ENCODE data around the gene C2orf81. TPM values are rescaled to one million over a fixed set of nuclear protein-coding genes. Genes with fewer than 3 reads are reported as not detected.

C2orf81 gene
- polyA plus RNA-seq, 6 donors from 2014 or later: 3.7 to 8.8 (median 7.6) TPM

DNA sequence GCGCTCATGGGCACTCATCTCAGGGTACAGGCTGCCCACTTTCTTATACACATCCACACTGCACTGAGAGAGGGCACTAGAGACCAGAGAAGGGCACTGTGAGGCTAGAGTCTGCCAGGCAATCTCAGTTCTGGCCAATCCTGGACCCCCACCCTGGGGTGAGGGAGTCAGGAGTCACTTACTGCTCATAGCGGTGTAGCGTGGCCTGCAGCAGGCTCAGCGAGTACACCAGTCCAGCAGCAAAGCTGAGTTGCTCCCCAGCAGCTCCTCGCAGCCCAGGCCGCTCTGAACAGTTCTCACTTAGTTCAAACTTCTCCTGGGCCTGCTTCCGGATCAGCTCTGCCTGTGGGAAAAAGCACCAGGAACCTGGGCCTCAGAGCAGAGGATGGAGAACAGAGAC lies 53.6 kb downstream of the C2orf81 start:
- peaks cover 38 to 55% of the 10 kb centered on the region in 2 donors for H3K36me3 Mint-ChIP-seq
- no peak overlapping the region for H3K27ac Mint-ChIP-seq
- ATAC-seq (ENCODE audit: low read depth in 2 of 2): no peak
- H3K4me1 Mint-ChIP-seq: no peaks in the 10 kb centered on the region
- no peaks in the 10 kb centered on the region for H3K27me3 Mint-ChIP-seq
- DNase-seq: no peak
- H3K9me3 Mint-ChIP-seq: no peaks in the 10 kb centered on the region
- no peak overlapping the region for H3K4me3 Mint-ChIP-seq

DNA sequence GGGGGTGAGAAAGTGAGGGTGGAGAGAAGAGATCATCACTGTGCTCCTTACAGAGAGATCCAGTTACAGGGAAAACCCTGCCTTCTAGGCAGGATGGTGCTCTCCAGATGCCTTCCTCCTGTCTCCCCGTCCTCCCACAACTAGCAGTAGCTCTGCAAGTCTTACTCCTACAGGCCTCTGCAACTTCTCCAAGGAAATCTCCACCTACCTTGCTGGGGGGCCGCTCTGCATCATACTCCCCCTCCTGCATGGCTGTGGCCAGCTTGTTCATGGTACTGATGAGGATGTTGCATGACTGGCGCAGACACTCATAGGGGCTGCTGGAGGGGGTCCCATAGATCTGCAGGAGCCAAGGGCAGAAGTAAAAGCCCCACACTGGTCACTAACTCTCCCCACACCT lies 55.4 kb downstream of the C2orf81 start:
- ATAC-seq (ENCODE audit: low read depth in 2 of 2) (no peak), DNase-seq (no peak)
- H3K9me3 Mint-ChIP-seq: no peaks in the 10 kb centered on the region
- peaks cover 48 to 63% of the 10 kb centered on the region in 2 donors for H3K36me3 Mint-ChIP-seq
- no peak overlapping the region for H3K27ac Mint-ChIP-seq
- no peaks in the 10 kb centered on the region for H3K27me3 Mint-ChIP-seq
- no peaks in the 10 kb centered on the region for H3K4me1 Mint-ChIP-seq
- no peak overlapping the region for H3K4me3 Mint-ChIP-seq

DNA sequence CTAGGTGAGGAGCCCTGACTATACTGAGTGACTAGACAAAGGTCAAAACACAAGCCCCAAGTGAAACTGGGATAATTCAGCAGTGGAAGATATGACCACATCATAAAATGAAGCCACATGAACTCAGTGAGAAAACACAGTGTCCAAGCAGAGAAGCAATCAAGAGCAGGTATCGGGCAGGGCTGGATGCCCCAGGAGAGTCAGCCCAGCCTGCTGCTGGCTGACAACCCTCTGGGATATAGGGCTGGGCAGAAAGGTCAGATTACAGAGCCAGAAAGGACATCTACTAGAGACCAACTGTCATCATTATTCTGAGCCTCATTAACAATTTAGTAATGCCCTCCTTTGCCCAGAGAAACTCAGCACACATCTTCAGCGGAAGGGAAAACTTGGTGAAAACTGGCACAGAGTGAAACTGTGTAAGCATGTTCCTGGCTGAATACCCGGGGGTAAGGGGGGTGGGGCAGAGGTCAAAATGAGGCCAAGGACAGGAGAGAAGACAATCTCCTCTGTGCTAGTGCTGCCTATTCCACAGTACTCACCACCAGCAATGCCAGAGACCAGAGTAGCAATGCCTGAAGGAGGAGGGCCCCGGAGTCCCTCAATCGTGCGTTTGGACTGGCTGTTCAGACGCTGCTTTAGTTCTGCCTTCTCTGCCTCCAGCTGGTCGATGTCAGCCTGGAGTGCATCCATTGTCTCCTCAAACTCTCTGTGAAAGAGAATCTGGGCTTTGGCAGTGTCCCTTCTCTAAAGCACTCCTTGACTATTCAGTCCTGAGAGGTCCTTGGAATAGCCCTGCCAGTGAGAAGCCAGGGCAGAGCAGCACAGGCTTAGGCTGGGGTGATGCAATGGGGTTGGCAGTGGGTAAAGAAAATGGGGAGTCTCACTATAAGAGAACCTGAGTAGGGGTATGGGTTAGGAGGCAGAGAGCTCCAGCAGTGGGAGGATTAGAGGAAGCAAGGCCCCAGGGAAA lies 56.6 kb downstream of the C2orf81 start:
- Mint-ChIP-seq H3K4me3 (no peak overlapping the region), H3K36me3 (peaks cover 54 to 55% of the 10 kb centered on the region in 2 donors), H3K27me3 (no peaks in the 10 kb centered on the region), H3K4me1 (no peaks in the 10 kb centered on the region), H3K9me3 (no peaks in the 10 kb centered on the region), H3K27ac (no peak overlapping the region)
- DNase-seq (no peak), ATAC-seq (ENCODE audit: low read depth in 2 of 2) (no peak)

Other genes with a start within 250 kb of the C2orf81 start
- 100 to 1,000 TPM; 217 to 269 (median 220) TPM for gene MOB1A, start 242.7 kb downstream of the C2orf81 start, polyA plus RNA-seq (ENCODE audit: low read depth in 6 of 6)
- 1 to 10 TPM; 1.4 to 8.0 (median 4.6) TPM for gene MTHFD2, start 223.0 kb downstream of the C2orf81 start, polyA plus RNA-seq (ENCODE audit: low read depth in 6 of 6)
- gene SLC4A5, start 78.2 kb downstream of the C2orf81 start, polyA plus RNA-seq (ENCODE audit: low read depth in 6 of 6): under 1 TPM in 3 of 6 donors, not detected in 3; 0.44 to 0.82 (median 0.70) TPM
- gene DCTN1, start 41.3 kb downstream of the C2orf81 start, polyA plus RNA-seq (ENCODE audit: low read depth in 6 of 6): 10 to 100 TPM; 43.0 to 91.1 (median 60.2) TPM
- 10 to 100 TPM; 40.8 to 79.4 (median 47.8) TPM for gene WDR54, start 111 bp upstream of the C2orf81 start, polyA plus RNA-seq (ENCODE audit: low read depth in 6 of 6)
- 1 to 10 TPM in 4 of 6 donors, under 1 TPM in 1, not detected in 1; 0.97 to 2.1 (median 1.7) TPM for gene RTKN, start 20.3 kb upstream of the C2orf81 start, polyA plus RNA-seq (ENCODE audit: low read depth in 6 of 6)
- 10 to 100 TPM in 2 of 6 donors, 1 to 10 TPM in 4; 5.5 to 16.5 (median 8.3) TPM for gene INO80B, start 33.5 kb upstream of the C2orf81 start, polyA plus RNA-seq (ENCODE audit: low read depth in 6 of 6)
- gene WBP1, start 36.8 kb upstream of the C2orf81 start, polyA plus RNA-seq (ENCODE audit: low read depth in 6 of 6): 10 to 100 TPM; 30.0 to 46.1 (median 41.3) TPM
- gene MOGS, start 43.8 kb upstream of the C2orf81 start, polyA plus RNA-seq (ENCODE audit: low read depth in 6 of 6): 10 to 100 TPM; 26.6 to 42.1 (median 34.5) TPM
- 100 to 1,000 TPM in 5 of 6 donors, 10 to 100 TPM in 1; 76.6 to 172 (median 136) TPM for gene MRPL53, start 51.1 kb upstream of the C2orf81 start, polyA plus RNA-seq (ENCODE audit: low read depth in 6 of 6)
- 10 to 100 TPM in 4 of 6 donors, 1 to 10 TPM in 2; 5.9 to 25.9 (median 12.0) TPM for gene CCDC142, start 61.4 kb upstream of the C2orf81 start, polyA plus RNA-seq (ENCODE audit: low read depth in 6 of 6)
- 10 to 100 TPM; 20.7 to 31.8 (median 25.6) TPM for gene TTC31, start 61.5 kb upstream of the C2orf81 start, polyA plus RNA-seq (ENCODE audit: low read depth in 6 of 6)
- not detected for gene LBX2, start 78.0 kb upstream of the C2orf81 start, polyA plus RNA-seq (ENCODE audit: low read depth in 6 of 6)
- gene PCGF1, start 86.1 kb upstream of the C2orf81 start, polyA plus RNA-seq (ENCODE audit: low read depth in 6 of 6): 10 to 100 TPM in 5 of 6 donors, 1 to 10 TPM in 1; 8.9 to 17.0 (median 14.1) TPM
- not detected for gene TLX2, start 92.8 kb upstream of the C2orf81 start, polyA plus RNA-seq (ENCODE audit: low read depth in 6 of 6)
- gene DQX1, start 104.6 kb upstream of the C2orf81 start, polyA plus RNA-seq (ENCODE audit: low read depth in 6 of 6): not detected
- gene AUP1, start 108.1 kb upstream of the C2orf81 start, polyA plus RNA-seq (ENCODE audit: low read depth in 6 of 6): 100 to 1,000 TPM in 3 of 6 donors, 10 to 100 TPM in 3; 83.3 to 155 (median 99.9) TPM
- 10 to 100 TPM; 33.0 to 52.0 (median 44.7) TPM for gene HTRA2, start 108.3 kb upstream of the C2orf81 start, polyA plus RNA-seq (ENCODE audit: low read depth in 6 of 6)
- gene LOXL3, start 132.3 kb upstream of the C2orf81 start, polyA plus RNA-seq (ENCODE audit: low read depth in 6 of 6): under 1 TPM in 2 of 6 donors, not detected in 4; 0.25 to 0.29 TPM
- gene DOK1, start 133.1 kb upstream of the C2orf81 start, polyA plus RNA-seq (ENCODE audit: low read depth in 6 of 6): 10 to 100 TPM; 21.2 to 44.1 (median 34.3) TPM
- gene M1AP, start 226.7 kb upstream of the C2orf81 start, polyA plus RNA-seq (ENCODE audit: low read depth in 6 of 6): not detected
- gene SEMA4F, start 232.6 kb upstream of the C2orf81 start, polyA plus RNA-seq (ENCODE audit: low read depth in 6 of 6): 1 to 10 TPM; 4.3 to 8.5 (median 5.4) TPM

All from naive B cell (primary cell).